Measurements from ENCODE around the gene AMER2. TPM values are rescaled to one million over a fixed set of nuclear protein-coding genes. Genes with fewer than 3 reads are reported as not detected.

The AMER2 gene
- total RNA-seq, 2 donors from 2014 or later = 0.02 to 0.07 TPM

GRCh38 chr13:25198647-25199046 is 26.6 kb upstream of the AMER2 start:
- Mint-ChIP-seq H3K9me3 (peaks cover 8% of the 10 kb centered on the region), H3K4me3 (no peak overlapping the region), H3K36me3 (ENCODE audit: low read depth) (no peaks in the 10 kb centered on the region), H3K27ac (no peak overlapping the region), H3K27me3 (ENCODE audit: insufficient read depth) (peaks cover 11% of the 10 kb centered on the region), H3K4me1 (peaks cover 10% of the 10 kb centered on the region)
- WGBS, 2 experiments (ENCODE audit: insufficient coverage in 1 of 2, insufficient read length in 1 of 2) = 89 to 92% methylated on average over 4 to 5 of the region's 5 CpGs
- Histone ChIP-seq H3K27ac (ENCODE audit: low read depth, low read length) (no peak overlapping the region), H3K4me3 (ENCODE audit: low read length) (no peak overlapping the region), H3K36me3 (ENCODE audit: control insufficient read depth, insufficient read depth, low read length) (no peaks in the 10 kb centered on the region), H3K4me1 (ENCODE audit: control insufficient read depth, insufficient read depth, low read length) (no peaks in the 10 kb centered on the region), H3K27me3 (ENCODE audit: control insufficient read depth, insufficient read depth, low read length, poor library complexity, severe bottlenecking) (no peaks in the 10 kb centered on the region), H3K9ac (ENCODE audit: extremely low read depth, low read length, poor library complexity, severe bottlenecking) (no peak overlapping the region), H3K9me3 (ENCODE audit: control insufficient read depth, low read length) (no peaks in the 10 kb centered on the region)
- no peak for DNase-seq
- no peak for TF ChIP-seq CTCF (conservative IDR thresholded peaks at IDR 0.05)

GRCh38 chr13:25196971-25197370 is 24.9 kb upstream of the AMER2 start:
- Histone ChIP-seq H3K9me3 (ENCODE audit: control insufficient read depth, low read length) (no peaks in the 10 kb centered on the region), H3K27me3 (ENCODE audit: control insufficient read depth, insufficient read depth, low read length, poor library complexity, severe bottlenecking) (no peaks in the 10 kb centered on the region), H3K27ac (ENCODE audit: low read depth, low read length) (no peak overlapping the region), H3K4me1 (ENCODE audit: control insufficient read depth, insufficient read depth, low read length) (no peaks in the 10 kb centered on the region), H3K4me3 (ENCODE audit: low read length) (no peak overlapping the region), H3K36me3 (ENCODE audit: control insufficient read depth, insufficient read depth, low read length) (no peaks in the 10 kb centered on the region), H3K9ac (ENCODE audit: extremely low read depth, low read length, poor library complexity, severe bottlenecking) (no peak overlapping the region)
- Mint-ChIP-seq H3K27me3 (ENCODE audit: insufficient read depth) (peaks cover 11% of the 10 kb centered on the region), H3K36me3 (ENCODE audit: low read depth) (no peaks in the 10 kb centered on the region), H3K4me1 (no peaks in the 10 kb centered on the region), H3K4me3 (no peak overlapping the region), H3K27ac (no peak overlapping the region), H3K9me3 (peaks cover 8% of the 10 kb centered on the region)
- DNase-seq = no peak
- TF ChIP-seq CTCF (conservative IDR thresholded peaks at IDR 0.05) = no peak
- 91 to 94% methylated on average over 10 to 11 of the region's 11 CpGs for WGBS, 2 experiments (ENCODE audit: insufficient coverage in 1 of 2, insufficient read length in 1 of 2)

GRCh38 chr13:25192936-25193335 is 20.8 kb upstream of the AMER2 start:
- no peak overlapping the region for H3K4me3 ChIP-seq (ENCODE audit: low read length)
- no peaks in the 10 kb centered on the region for H3K36me3 ChIP-seq (ENCODE audit: control insufficient read depth, insufficient read depth, low read length)
- H3K27me3 ChIP-seq (ENCODE audit: control insufficient read depth, insufficient read depth, low read length, poor library complexity, severe bottlenecking) = no peaks in the 10 kb centered on the region
- H3K9ac ChIP-seq (ENCODE audit: extremely low read depth, low read length, poor library complexity, severe bottlenecking) = no peak overlapping the region
- Mint-ChIP-seq H3K4me1 (no peaks in the 10 kb centered on the region), H3K4me3 (no peak overlapping the region), H3K27ac (no peak overlapping the region), H3K9me3 (peaks cover 8% of the 10 kb centered on the region), H3K27me3 (ENCODE audit: insufficient read depth) (peaks cover 22% of the 10 kb centered on the region), H3K36me3 (ENCODE audit: low read depth) (no peaks in the 10 kb centered on the region)
- WGBS, 2 experiments (ENCODE audit: insufficient coverage in 1 of 2, insufficient read length in 1 of 2) = 87 to 91% methylated on average over 8 of the region's 8 CpGs
- no peak overlapping the region for H3K27ac ChIP-seq (ENCODE audit: low read depth, low read length)
- no peaks in the 10 kb centered on the region for H3K4me1 ChIP-seq (ENCODE audit: control insufficient read depth, insufficient read depth, low read length)
- H3K9me3 ChIP-seq (ENCODE audit: control insufficient read depth, low read length) = no peaks in the 10 kb centered on the region
- no peak for TF ChIP-seq CTCF (conservative IDR thresholded peaks at IDR 0.05)
- DNase-seq = no peak

Data from endodermal cell (in vitro differentiated cells).